ENCODE measurements around the gene PPP2R2D.

DNA sequence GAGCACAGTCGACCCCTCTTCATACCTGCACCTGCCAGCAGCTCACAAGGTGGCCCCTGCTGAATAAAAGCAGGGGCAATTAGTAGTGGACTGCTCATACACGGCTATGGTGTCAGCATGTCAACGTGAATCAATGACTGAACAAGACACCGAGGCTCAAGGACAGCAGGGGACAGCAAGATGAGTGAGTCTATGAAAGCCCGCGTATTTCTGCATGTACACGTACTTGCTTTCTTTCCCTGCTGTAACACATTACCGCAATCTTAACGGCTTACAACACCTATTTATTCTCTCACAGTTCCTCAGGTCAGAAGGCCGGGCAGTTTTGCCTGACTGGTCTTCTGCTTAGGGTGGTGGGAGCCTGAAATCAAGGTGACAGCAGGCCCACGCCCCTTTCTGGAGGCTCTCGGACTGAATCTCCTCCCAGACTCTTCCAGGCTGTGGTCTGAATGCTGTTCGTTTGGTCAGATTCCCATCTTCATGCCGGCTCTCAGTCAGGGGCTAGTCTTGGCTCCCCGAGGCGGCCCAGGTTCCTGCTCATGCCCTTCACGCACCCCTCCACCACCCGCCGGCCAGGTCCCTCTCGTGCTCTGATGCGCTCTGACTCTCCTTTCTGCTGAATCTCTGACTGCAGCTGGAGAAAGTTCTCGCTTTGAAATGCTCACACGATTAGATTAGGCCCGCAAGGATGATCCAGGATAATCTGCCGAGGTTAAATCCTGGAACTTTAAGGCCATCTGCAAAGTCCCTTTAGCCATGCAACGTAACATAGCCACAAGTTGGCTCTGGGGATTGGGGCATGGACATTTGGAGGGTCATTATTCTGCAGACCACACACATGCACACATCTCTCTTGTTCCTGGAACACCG is 7.8 kb upstream of the PPP2R2D start:
- TF ChIP-seq SUZ12 (IDR thresholded peaks at IDR 0.05; ENCODE audit: extremely low read depth, insufficient read depth, insufficient read length), result no peak
- no peak for TF ChIP-seq ZNF274 (IDR thresholded peaks at IDR 0.05; ENCODE audit: low read depth, low read length)

All from NT2/D1 (cell line).